ENCODE results near the gene NR2E1.

The NR2E1 gene

GRCh38 chr6:108210556-108210955, 44.7 kb downstream of the NR2E1 start:
- H3K4me3 ChIP-seq (ENCODE audit: low read length), result no peak overlapping the region
- no peak for TF ChIP-seq CTCF (conservative IDR thresholded peaks at IDR 0.05; ENCODE audit: low read length)

DNA sequence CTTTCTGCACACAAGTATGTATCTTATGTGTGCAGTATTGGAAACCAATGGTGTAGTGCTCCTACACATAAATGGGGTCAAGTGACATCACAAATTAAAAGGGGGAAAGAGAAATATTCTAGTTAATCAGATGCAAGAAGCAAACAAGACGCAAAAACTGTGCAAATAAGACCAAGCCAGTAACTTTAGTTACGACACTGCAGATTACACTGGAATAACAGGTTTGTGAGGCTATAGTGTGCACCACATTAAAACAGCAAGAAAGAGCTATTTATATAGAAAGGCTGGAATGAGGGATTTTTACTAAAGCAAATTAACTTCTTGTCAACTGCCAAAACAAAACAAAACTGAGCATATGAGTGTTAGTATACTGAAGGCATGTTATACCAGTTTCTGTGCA, 45.8 kb downstream of the NR2E1 start:
- H3K4me3 ChIP-seq (ENCODE audit: low read length), result no peak overlapping the region
- TF ChIP-seq CTCF (conservative IDR thresholded peaks at IDR 0.05; ENCODE audit: low read length), result no peak
- no peak for DNase-seq (ENCODE audit: low read depth)

More at GRCh38 chr6:108210556-108210955, 44.7 kb downstream of the NR2E1 start:
- no peak for DNase-seq (ENCODE audit: low read depth)

- DNase-seq (ENCODE audit: low read depth), result no peak
- no peak overlapping the region for H3K4me3 ChIP-seq (ENCODE audit: low read length)
- no peak for TF ChIP-seq CTCF (conservative IDR thresholded peaks at IDR 0.05; ENCODE audit: low read length)
Measured at GRCh38 chr6:108222064-108222463, 56.2 kb downstream of the NR2E1 start.

- no peak overlapping the region for H3K4me3 ChIP-seq (ENCODE audit: low read length)
- TF ChIP-seq CTCF (conservative IDR thresholded peaks at IDR 0.05; ENCODE audit: low read length), result no peak
- DNase-seq (ENCODE audit: low read depth), result no peak
Measured at GRCh38 chr6:108222504-108222903, 56.7 kb downstream of the NR2E1 start.

DNA sequence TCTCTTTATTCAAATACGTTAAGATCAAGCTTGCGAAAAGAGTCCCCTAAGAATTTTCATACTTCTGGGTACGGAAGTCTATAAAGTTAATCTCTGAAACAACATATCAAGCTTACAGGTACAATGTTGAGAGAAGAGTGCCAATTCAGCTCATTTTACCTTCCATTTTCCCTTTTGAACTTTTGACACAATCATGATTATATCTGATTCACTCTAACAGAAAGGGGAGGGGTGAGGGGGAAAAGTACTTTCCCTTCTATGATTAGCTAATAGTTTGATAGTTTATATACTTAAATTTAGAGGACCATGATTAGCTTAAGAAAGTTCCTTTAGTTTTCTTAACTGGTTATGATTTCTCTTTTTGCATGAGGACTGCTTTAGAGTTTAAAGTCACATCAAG, 61.5 kb downstream of the NR2E1 start:
- no peak overlapping the region for H3K4me3 ChIP-seq (ENCODE audit: low read length)
- TF ChIP-seq CTCF (conservative IDR thresholded peaks at IDR 0.05; ENCODE audit: low read length), result no peak
- no peak for DNase-seq (ENCODE audit: low read depth)

DNA sequence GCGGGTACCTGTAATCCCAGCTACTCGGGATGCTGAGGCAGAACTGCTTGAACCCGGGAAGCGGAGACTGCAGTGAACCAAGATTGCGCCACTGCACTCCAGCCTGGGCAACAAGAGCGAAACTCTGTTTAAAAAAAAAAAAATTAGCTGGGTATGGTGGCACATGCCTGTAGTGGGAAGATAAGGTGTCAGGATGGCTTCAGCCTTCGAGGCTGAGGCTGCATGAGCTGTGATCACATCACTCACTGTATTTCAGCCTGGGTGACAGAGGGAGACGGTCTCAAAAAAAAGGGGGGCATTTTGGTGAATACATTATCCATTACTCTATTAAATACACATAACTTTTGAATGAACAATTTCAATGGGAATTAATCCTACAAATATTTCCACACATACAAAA, 62.6 kb downstream of the NR2E1 start:
- DNase-seq (ENCODE audit: low read depth), result no peak
- TF ChIP-seq CTCF (conservative IDR thresholded peaks at IDR 0.05; ENCODE audit: low read length), result no peak
- H3K4me3 ChIP-seq (ENCODE audit: low read length), result no peak overlapping the region

GRCh38 chr6:108235127-108235526, 69.3 kb downstream of the NR2E1 start:
- TF ChIP-seq CTCF (conservative IDR thresholded peaks at IDR 0.05; ENCODE audit: low read length), result no peak
- no peak for DNase-seq (ENCODE audit: low read depth)
- H3K4me3 ChIP-seq (ENCODE audit: low read length), result no peak overlapping the region
